CD4-positive, alpha-beta T cell (primary cell): ENCODE measurements around the gene YPEL2. TPM values are rescaled to one million over a fixed set of nuclear protein-coding genes. Genes with fewer than 3 reads are reported as not detected.

Experiments used
- ATAC-seq: fragments of 200-7000 bp; cut with Tn5 transposase; one replicate; pipeline ENCODE4 v1.10.0; 2022; ENCODE audit warnings: mild to moderate bottlenecking; ENCODE audit not compliant: poor library complexity
- CTCF ChIA-PET: fragments of 350-600 bp; sonication (Branson Sonifier 250); formaldehyde crosslinking; loops from one replicate; lab custom pipeline; 2021; ENCODE audit warnings: antibody characterized with exemption, inconsistent platforms; lab: Charles Lee
- POLR2A ChIA-PET: fragments of 350-600 bp; sonication (Branson Sonifier 250); formaldehyde crosslinking; loops from one replicate; lab custom pipeline; 2021; ENCODE audit warnings: antibody characterized with exemption, inconsistent platforms; lab: Charles Lee
- DNase-seq, 14 experiments: peaks; one replicate each; pipeline ENCODE4 v3.0.0-alpha.2; 2013 to 2020; ENCODE audit warnings: mixed read lengths in 2 of 14
- H3K27ac ChIP-seq, 2 donors: one replicate each; pipeline versions ENCODE4 v1.5.1 to v1.7.0; 2013; ENCODE audit warnings: low read length in 2 of 2, low read depth in 1 of 2, mild to moderate bottlenecking in 1 of 2
- H3K27me3 ChIP-seq, 2 experiments: 1 replicate in 1 of 2; 2 replicates in 1 of 2; pipeline versions ENCODE4 v1.6.1 to v1.7.0; 2013; ENCODE audit warnings: low read length in 2 of 2, control low read depth in 1 of 2, mild to moderate bottlenecking in 1 of 2, moderate library complexity in 1 of 2; ENCODE audit not compliant: insufficient read depth in 2 of 2, control insufficient read depth in 1 of 2
- H3K36me3 ChIP-seq: one replicate; pipeline ENCODE4 v1.6.1; 2013; ENCODE audit warnings: low read length, control low read depth; ENCODE audit not compliant: insufficient read depth
- H3K4me1 ChIP-seq: one replicate; pipeline ENCODE4 v1.6.1; 2013; ENCODE audit warnings: low read length, control low read depth; ENCODE audit not compliant: insufficient read depth
- H3K4me3 ChIP-seq: one replicate; pipeline ENCODE4 v1.5.1; 2013; ENCODE audit warnings: mild to moderate bottlenecking, low read length, moderate library complexity
- H3K9me3 ChIP-seq, 2 experiments: 1 replicate in 1 of 2; 2 replicates in 1 of 2; pipeline versions ENCODE4 v1.6.1 to v1.7.0; 2013; ENCODE audit warnings: low read length in 2 of 2, mild to moderate bottlenecking in 2 of 2, control low read depth in 1 of 2, moderate library complexity in 1 of 2; ENCODE audit not compliant: control insufficient read depth in 1 of 2, insufficient read depth in 1 of 2
- H3K27ac Mint-ChIP-seq: one replicate; pipeline ENCODE4 v1.8.0; 2020; ENCODE audit warnings: mixed read lengths
- H3K27me3 Mint-ChIP-seq: one replicate; pipeline ENCODE4 v1.8.0; 2021; ENCODE audit warnings: mixed read lengths
- H3K36me3 Mint-ChIP-seq: one replicate; pipeline ENCODE4 v1.8.0; 2021; ENCODE audit warnings: low read depth, mixed read lengths
- H3K4me1 Mint-ChIP-seq: one replicate; pipeline ENCODE4 v1.8.0; 2021; ENCODE audit warnings: low read depth, mixed read lengths
- H3K4me3 Mint-ChIP-seq: one replicate; pipeline ENCODE4 v1.8.0; 2020; ENCODE audit warnings: mild to moderate bottlenecking, mixed read lengths
- H3K9me3 Mint-ChIP-seq: one replicate; pipeline ENCODE4 v1.8.0; 2020; ENCODE audit warnings: mixed read lengths
- CTCF ChIP-seq: fragments of 200-600 bp; IDR thresholded peaks from one replicate; pipeline ENCODE4 v1.8.0; 2022; ENCODE audit warnings: antibody characterized with exemption, mild to moderate bottlenecking
- intact Hi-C, 2 experiments: fragments of 100-400 bp; cut with DNase I in 1 of 2; cut with micrococcal nuclease in 1 of 2; formaldehyde crosslinking; loops; one replicate each; pipeline versions ENCODE4 v1.15.1 to v1.9.0; 2023 to 2025; cut with DNase I, micrococcal nuclease
- total RNA-seq, 174 experiments: library from RNA in 2 of 174; stranded (reverse) in 2 of 174; gene quantifications; one replicate each; pipeline ENCODE4 v1.2.3 and lab custom pipeline; 2021 to 2026

Gene YPEL2
- total RNA-seq, 2 experiments from 2014 or later: 69.1 to 71.6 TPM

- no peaks in the 10 kb centered on the region for H3K27me3 ChIP-seq
- H3K36me3 Mint-ChIP-seq: no peaks in the 10 kb centered on the region
- intact Hi-C loops: no loop called here
- no peak for DNase-seq
- H3K4me1 Mint-ChIP-seq: no peaks in the 10 kb centered on the region
- H3K4me3 Mint-ChIP-seq: no peak overlapping the region
- no peak for TF ChIP-seq CTCF
- H3K36me3 ChIP-seq: no peaks in the 10 kb centered on the region
- no peaks in the 10 kb centered on the region for H3K27me3 Mint-ChIP-seq
- H3K4me1 ChIP-seq: no peaks in the 10 kb centered on the region
- H3K9me3 ChIP-seq: no peaks in the 10 kb centered on the region
- H3K4me3 ChIP-seq: no peak overlapping the region
- ATAC-seq: no peak
- no peak overlapping the region for H3K27ac Mint-ChIP-seq
- ChIA-PET POLR2A (no interaction called here), CTCF (interaction anchor here (0.7 kb wide), 1 partner anchor 1950 kb away, joined by 3 read pairs; no protein-coding TSS in a partner anchor)
- no peaks in the 10 kb centered on the region for H3K9me3 Mint-ChIP-seq
- H3K27ac ChIP-seq: no peak overlapping the region
Measured at GRCh38 chr17:59421722-59422121, 90.3 kb downstream of the YPEL2 start.

- Mint-ChIP-seq H3K4me1 (peaks cover 6% of the 10 kb centered on the region), H3K27ac (no peak overlapping the region)
- CTCF ChIA-PET: interaction anchor here (0.6 kb wide), 1 partner anchor 89 kb away, joined by 3 read pairs; no protein-coding TSS in a partner anchor
Measured at GRCh38 chr17:59423137-59423724, 91.8 kb downstream of the YPEL2 start.

GRCh38 chr17:59423903-59424302, 92.4 kb downstream of the YPEL2 start:
- Histone ChIP-seq H3K4me1 (peaks cover 2% of the 10 kb centered on the region), H3K27ac (no peak overlapping the region), H3K27me3 (no peaks in the 10 kb centered on the region), H3K9me3 (no peaks in the 10 kb centered on the region), H3K36me3 (no peaks in the 10 kb centered on the region), H3K4me3 (no peak overlapping the region)
- ChIA-PET POLR2A (no interaction called here), CTCF (interaction anchor here (1.2 kb wide), 1 partner anchor 16 kb away, joined by 3 read pairs; no protein-coding TSS in a partner anchor)
- H3K36me3 Mint-ChIP-seq: no peaks in the 10 kb centered on the region
- no peak overlapping the region for H3K27ac Mint-ChIP-seq
- H3K4me1 Mint-ChIP-seq: peaks cover 6% of the 10 kb centered on the region
- no peaks in the 10 kb centered on the region for H3K9me3 Mint-ChIP-seq
- no peak for TF ChIP-seq CTCF
- no peak overlapping the region for H3K4me3 Mint-ChIP-seq
- ATAC-seq (no peak), DNase-seq (no peak)
- intact Hi-C loops: no loop called here
- no peaks in the 10 kb centered on the region for H3K27me3 Mint-ChIP-seq

More at GRCh38 chr17:59423137-59423724, 91.8 kb downstream of the YPEL2 start:
- H3K36me3 ChIP-seq: no peaks in the 10 kb centered on the region
- peaks cover 2% of the 10 kb centered on the region for H3K4me1 ChIP-seq
- H3K36me3 Mint-ChIP-seq: no peaks in the 10 kb centered on the region
- ATAC-seq (no peak), DNase-seq (no peak)
- no peak overlapping the region for H3K4me3 Mint-ChIP-seq
- no peaks in the 10 kb centered on the region for H3K27me3 Mint-ChIP-seq
- POLR2A ChIA-PET: interaction anchor here (1.1 kb wide), 1 partner anchor 90 kb away, joined by 3 read pairs; no protein-coding TSS in a partner anchor
- no peaks in the 10 kb centered on the region for H3K27me3 ChIP-seq
- H3K9me3 ChIP-seq: no peaks in the 10 kb centered on the region
- H3K4me3 ChIP-seq: no peak overlapping the region
- intact Hi-C loops: no loop called here
- H3K9me3 Mint-ChIP-seq: no peaks in the 10 kb centered on the region
- H3K27ac ChIP-seq: no peak overlapping the region
- no peak for TF ChIP-seq CTCF
